ENCODE data around the gene PTER.

Gene PTER

DNA sequence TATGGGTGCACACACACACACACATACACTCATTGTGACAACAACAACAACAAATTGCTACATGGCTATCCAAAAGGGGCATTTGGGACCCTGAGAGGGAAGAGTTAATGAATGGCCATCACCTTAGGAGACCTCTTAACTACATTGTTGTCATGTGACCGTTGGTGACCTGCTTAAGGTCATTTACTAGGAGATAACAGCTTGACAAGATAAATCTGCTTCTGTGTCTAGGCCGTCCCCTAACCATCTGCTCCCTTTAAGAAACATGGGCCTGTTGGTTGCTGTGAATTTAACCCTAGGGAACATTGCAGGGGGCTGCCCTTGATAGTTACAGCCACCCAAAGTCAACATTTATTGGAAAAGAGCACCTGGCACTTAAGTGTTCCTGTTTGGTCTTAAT, 55.1 kb downstream of the PTER start:
- H3K9me3 Mint-ChIP-seq = no peaks in the 10 kb centered on the region
- TF ChIP-seq, protein P1, sequence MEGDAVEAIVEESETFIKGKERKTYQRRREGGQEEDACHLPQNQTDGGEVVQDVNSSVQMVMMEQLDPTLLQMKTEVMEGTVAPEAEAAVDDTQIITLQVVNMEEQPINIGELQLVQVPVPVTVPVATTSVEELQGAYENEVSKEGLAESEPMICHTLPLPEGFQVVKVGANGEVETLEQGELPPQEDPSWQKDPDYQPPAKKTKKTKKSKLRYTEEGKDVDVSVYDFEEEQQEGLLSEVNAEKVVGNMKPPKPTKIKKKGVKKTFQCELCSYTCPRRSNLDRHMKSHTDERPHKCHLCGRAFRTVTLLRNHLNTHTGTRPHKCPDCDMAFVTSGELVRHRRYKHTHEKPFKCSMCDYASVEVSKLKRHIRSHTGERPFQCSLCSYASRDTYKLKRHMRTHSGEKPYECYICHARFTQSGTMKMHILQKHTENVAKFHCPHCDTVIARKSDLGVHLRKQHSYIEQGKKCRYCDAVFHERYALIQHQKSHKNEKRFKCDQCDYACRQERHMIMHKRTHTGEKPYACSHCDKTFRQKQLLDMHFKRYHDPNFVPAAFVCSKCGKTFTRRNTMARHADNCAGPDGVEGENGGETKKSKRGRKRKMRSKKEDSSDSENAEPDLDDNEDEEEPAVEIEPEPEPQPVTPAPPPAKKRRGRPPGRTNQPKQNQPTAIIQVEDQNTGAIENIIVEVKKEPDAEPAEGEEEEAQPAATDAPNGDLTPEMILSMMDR (IDR thresholded peaks at IDR 0.05; ENCODE audit: unreplicated experiment in 3 of 3) = no peak
- H3K27ac Mint-ChIP-seq = no peak overlapping the region
- H3K27me3 Mint-ChIP-seq (ENCODE audit: low read depth) = no peaks in the 10 kb centered on the region
- H3K36me3 Mint-ChIP-seq (ENCODE audit: low read depth) = peaks cover 5% of the 10 kb centered on the region
- H3K4me1 Mint-ChIP-seq = no peaks in the 10 kb centered on the region
- no peak overlapping the region for H3K4me3 Mint-ChIP-seq

DNA sequence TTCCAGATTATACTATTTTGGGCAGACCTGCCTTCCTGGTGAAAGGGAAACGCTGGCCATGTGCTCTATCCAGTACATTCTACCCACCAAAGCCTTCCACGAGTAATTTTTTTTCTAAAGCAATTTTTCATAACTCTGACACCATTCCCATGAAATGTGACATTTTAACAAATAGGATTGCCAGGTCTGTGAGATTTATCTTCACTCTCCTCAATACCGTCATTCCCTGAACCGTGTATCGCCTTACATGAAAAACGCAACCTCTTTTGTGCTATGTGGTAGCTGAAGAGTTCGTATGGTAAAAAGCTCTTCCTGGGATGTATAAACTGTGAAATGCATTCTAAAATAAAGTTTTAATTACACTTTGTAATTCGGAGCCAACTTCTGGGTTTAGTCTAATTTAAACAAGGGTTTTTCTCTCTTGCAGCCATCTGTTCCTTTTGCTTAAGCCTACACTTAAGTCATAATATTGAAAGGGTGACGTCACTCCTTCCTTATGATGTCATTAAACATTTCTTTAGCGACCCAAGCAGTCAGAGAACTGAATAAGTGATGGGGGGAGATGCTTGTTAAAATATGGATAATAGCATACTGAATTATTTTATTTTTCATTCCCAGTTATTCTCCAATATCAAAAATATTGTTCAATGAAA, 57.2 kb downstream of the PTER start:
- Mint-ChIP-seq H3K4me1 (no peaks in the 10 kb centered on the region), H3K36me3 (ENCODE audit: low read depth) (peaks cover 2% of the 10 kb centered on the region), H3K4me3 (no peak overlapping the region), H3K9me3 (no peaks in the 10 kb centered on the region), H3K27ac (no peak overlapping the region), H3K27me3 (ENCODE audit: low read depth) (no peaks in the 10 kb centered on the region)
- TF ChIP-seq, protein P1 (IDR thresholded peaks at IDR 0.05; ENCODE audit: unreplicated experiment in 3 of 3) = no peak

DNA sequence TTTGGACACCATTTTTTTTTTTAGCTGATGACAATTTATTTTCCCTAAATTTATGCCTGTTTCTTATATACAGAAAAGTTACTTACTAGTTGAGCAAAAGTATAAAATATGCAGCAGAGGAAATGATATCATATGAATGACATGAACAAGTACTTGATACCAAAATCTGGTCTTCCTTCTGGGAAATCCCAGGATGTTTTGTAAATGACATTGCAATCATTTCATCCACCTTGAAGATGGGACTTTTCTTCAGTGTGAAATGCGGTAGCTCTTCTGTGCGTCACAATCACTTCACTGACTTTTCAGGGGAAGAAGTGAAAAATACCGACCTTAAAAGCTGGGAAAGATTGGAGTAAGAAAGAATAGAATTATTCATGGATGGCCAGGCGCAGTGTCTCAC, 61.1 kb downstream of the PTER start:
- Mint-ChIP-seq H3K27ac (no peak overlapping the region), H3K4me1 (no peaks in the 10 kb centered on the region)

DNA sequence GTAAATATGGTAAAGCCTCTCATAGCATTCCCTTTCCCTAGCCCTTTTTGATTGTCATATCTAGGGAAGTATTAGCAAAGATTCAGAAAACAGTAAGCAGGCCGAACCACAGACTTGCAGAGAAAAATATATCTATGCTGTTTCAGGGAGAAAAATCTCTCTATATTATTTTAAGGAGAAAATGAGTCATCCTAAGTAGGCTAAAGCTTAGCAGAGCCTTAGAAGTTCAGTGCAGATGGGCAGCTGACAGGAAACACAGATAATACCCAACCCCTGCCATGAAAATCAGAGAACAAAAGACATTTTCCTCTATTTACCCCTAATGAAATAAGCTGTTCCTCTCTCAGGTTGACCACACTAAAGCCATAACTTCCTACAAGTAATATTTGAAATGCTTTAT, 68.4 kb downstream of the PTER start:
- H3K36me3 Mint-ChIP-seq (ENCODE audit: low read depth) = no peaks in the 10 kb centered on the region
- no peaks in the 10 kb centered on the region for H3K27me3 Mint-ChIP-seq (ENCODE audit: low read depth)
- no peaks in the 10 kb centered on the region for H3K9me3 Mint-ChIP-seq
- TF ChIP-seq, protein P1 (IDR thresholded peaks at IDR 0.05; ENCODE audit: unreplicated experiment in 3 of 3) = no peak
- no peak overlapping the region for H3K27ac Mint-ChIP-seq
- no peak overlapping the region for H3K4me3 Mint-ChIP-seq
- H3K4me1 Mint-ChIP-seq = no peaks in the 10 kb centered on the region

More for the DNA sequence above, 61.1 kb downstream of the PTER start:
- Mint-ChIP-seq H3K36me3 (ENCODE audit: low read depth) (no peaks in the 10 kb centered on the region), H3K27me3 (ENCODE audit: low read depth) (no peaks in the 10 kb centered on the region), H3K9me3 (no peaks in the 10 kb centered on the region), H3K4me3 (no peak overlapping the region)
- TF ChIP-seq, protein P1 (IDR thresholded peaks at IDR 0.05; ENCODE audit: unreplicated experiment in 3 of 3) = no peak

DNA sequence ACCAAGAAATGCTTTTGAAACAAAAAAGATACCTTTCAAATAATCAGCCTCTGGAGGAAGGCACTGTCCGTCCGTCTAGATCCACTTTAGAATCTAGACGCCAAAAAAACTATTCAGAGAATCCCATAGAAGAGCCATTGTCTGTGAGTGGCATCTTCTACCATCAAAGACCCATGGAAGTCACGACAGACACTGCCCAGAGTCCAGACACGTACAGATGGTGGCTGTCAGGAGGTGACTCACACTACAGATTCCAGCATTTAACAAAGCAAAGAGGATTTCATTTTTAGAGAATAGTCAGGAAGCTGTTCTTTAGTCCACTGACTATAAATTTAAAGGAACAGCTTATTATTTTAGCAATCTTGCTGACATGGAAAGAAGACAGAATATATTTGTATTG, 73.2 kb downstream of the PTER start:
- TF ChIP-seq, protein P1 (IDR thresholded peaks at IDR 0.05; ENCODE audit: unreplicated experiment in 3 of 3) = no peak
- Mint-ChIP-seq H3K27me3 (ENCODE audit: low read depth) (no peaks in the 10 kb centered on the region), H3K9me3 (no peaks in the 10 kb centered on the region), H3K27ac (no peak overlapping the region), H3K4me1 (no peaks in the 10 kb centered on the region), H3K4me3 (no peak overlapping the region), H3K36me3 (ENCODE audit: low read depth) (no peaks in the 10 kb centered on the region)

DNA sequence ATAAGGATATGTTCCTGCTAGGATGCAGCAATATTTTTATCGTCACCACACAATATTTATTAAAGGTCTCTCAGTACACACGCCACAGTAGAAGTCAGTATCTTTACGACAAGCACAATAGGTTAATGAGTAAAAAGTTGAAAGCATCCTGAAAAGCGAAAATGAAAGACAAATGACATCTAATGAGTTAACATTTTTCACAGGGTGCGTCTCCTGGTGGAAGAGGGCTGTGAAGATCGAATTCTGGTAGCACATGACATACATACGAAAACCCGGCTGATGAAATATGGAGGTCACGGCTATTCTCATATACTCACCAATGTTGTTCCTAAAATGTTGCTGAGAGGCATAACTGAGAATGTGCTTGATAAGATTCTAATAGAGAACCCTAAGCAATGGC, 74.0 kb downstream of the PTER start:
- no peak overlapping the region for H3K27ac Mint-ChIP-seq
- H3K36me3 Mint-ChIP-seq (ENCODE audit: low read depth) = no peaks in the 10 kb centered on the region
- H3K4me1 Mint-ChIP-seq = no peaks in the 10 kb centered on the region
- TF ChIP-seq, protein P1 (IDR thresholded peaks at IDR 0.05; ENCODE audit: unreplicated experiment in 3 of 3) = no peak
- H3K9me3 Mint-ChIP-seq = no peaks in the 10 kb centered on the region
- H3K4me3 Mint-ChIP-seq = no peak overlapping the region
- H3K27me3 Mint-ChIP-seq (ENCODE audit: low read depth) = no peaks in the 10 kb centered on the region

Measured in nephron (organoid).